T follicular helper cell (primary cell): ENCODE results near the gene SPRN.
"Not testable (repeated sequence)": the region's sequence is repeated elsewhere in the genome, so short reads cannot be mapped to it uniquely, and the experiment has no call there.

Source experiments
- DNase-seq: peaks from one replicate; pipeline ENCODE4 v3.0.0-alpha.2; 2020; ENCODE audit warnings: low read depth

SPRN gene

GRCh38 chr10:133439517-133440461, 15.4 kb upstream of the SPRN start:
- no peak for DNase-seq

- DNase-seq: no peak
Measured at GRCh38 chr10:133438711-133439273, 14.4 kb upstream of the SPRN start.

DNA sequence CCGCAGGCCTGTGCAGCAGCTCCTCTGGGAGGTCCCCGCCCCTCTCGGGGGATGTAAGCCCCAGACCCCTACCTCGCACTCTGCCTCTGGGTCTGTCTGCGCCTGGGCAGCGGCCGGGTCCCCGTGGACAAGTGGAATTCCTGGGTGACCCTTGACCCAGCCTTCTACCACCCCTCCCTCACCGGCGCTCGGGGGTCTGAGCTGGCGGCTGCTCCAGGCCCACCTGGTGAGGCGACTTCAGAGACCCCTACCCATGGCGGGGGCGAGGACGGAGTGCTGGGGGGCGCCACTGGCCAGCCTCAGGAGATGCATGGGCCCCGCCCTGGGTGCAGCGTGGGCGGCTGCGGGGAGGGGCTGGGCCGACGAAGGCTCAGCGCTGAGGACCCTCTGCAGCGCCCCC, 8.4 kb upstream of the SPRN start:
- DNase-seq: not testable (repeated sequence)

DNA sequence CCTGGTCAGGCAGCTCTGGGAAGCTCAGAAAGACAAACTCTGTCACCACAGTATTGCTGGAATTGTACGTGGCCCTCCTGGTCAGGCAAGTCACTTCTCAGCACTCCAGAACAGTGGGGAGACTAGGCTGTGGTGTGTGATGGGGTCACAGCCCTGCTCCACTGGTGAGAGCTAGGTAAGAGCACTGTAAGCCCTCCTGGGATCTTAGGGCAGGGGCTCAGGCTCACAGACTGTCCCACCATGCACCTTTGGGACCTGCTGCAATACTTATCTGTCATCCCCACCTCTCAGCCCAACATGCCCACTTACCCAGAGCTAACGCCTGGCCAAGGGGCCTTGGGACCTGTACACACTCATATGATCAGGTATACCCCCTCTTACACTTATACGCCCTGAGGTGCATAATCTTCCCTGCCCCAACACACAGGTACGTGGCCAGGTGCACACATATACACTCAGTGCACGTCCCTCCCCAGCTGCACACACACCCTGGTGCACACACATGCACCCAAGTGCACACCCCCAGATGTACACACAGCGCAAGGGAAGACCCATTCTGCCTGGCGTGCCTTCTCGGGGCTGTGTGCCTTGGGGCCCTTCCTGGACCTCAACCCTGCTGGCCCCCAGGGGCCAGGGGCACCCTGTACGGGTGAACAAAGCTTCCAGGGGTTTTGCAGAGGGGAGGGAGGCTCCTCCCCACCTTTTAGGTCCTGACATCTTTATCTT, 7.6 kb upstream of the SPRN start:
- not testable (repeated sequence) for DNase-seq

DNA sequence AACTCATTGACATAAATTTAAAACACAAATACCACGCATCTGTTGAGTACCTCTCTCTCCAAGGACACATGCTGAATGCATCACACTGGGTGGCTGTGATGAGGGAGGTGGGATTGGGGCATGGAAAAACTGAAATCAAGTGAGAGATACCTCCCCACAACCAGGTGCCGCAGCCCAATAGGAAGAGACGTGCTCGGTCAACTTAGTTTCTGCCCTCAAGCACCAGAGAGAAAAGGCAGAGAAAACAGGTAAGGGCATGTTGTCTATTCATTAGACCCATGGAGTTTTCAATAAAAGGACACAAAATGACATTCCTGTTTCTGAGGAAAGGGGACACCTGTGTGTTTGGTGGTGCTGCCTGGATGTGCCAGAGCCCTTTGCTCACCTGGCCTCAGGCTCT, 5.1 kb upstream of the SPRN start:
- not testable (repeated sequence) for DNase-seq

DNA sequence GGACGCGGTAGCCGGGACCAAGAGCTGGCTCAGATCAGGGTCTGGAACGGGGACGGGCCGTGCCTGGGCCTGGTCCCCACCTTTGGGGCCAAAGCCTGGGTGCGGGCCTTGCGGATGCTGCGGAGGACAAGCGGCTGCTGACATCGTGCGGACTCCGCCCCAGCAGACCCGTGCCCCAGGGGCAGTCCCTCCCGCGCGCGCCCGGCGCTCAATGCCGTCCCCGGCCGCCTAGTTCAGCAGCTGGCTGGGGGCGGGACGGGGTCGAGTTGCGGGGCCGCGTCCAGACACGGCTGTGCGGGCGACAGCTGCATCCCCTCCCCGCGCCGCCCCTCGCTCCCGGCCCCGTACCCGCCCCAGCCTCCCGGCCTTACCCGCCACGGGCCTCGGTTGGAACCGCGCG, 323 bp downstream of the SPRN start:
- DNase-seq: not testable (repeated sequence)

GRCh38 chr10:133422807-133423771, 1.3 kb downstream of the SPRN start:
- DNase-seq: no peak

- DNase-seq: no peak
Measured at GRCh38 chr10:133422223-133422806, 2.1 kb downstream of the SPRN start.

GRCh38 chr10:133421336-133422222, 2.8 kb downstream of the SPRN start:
- DNase-seq: no peak

GRCh38 chr10:133420579-133420978, 3.8 kb downstream of the SPRN start:
- no peak for DNase-seq

DNA sequence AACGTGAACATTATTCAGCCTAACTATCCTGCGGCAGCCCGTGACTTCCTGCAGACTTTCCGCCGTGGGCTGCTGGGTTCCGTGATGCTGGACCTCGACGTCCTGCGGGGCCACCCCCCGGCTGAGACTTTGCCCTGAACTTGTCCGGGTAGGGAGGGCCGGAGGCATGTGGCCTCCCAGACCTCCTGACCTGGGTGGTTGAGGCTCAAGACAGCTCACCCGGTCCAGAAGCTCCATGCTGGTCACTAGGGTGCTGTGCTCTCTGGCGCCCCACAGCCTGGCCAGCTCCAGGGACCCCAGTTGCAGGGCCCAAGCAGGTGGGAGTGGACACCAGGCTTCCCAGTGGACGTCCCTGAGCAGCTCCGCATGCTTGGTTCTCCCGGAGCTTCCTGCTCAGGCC, 4.4 kb downstream of the SPRN start:
- no peak for DNase-seq

DNA sequence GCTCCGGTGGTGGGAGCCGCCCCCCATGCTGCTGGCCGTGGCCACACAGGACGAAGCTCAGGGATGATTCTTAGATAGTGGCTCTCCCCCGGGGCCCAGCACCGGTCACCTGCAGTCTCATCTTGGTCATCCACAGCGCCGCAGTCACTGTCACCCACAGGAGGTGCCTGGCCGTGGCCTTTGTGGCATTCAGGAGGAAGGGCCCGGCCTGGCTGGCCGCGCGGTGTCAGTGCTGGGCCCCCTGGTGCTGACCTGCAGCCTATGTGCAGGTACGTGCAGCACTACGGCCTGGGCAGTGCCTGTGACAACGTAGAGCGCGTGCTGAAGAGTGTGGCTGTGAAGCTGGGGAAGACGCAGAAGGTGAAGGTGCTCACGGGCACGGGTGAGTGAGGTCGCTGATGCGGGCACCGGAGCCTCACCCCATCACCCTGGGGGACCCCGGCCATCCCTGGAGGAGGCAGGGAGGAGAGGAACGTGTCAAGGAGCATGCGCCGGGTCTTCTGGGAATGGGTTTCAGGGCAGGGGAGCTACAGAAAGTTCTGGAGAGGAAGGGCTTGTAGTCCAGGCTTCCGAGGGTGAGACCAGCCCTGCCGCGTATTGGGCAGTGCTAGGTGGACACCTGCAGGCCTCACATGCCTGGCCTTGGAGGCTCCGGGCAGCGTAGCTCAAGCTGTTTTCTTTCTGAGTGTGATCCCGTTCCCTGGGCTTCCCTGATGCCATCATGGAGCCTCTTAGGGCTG, 5.0 kb downstream of the SPRN start:
- DNase-seq: no peak

DNA sequence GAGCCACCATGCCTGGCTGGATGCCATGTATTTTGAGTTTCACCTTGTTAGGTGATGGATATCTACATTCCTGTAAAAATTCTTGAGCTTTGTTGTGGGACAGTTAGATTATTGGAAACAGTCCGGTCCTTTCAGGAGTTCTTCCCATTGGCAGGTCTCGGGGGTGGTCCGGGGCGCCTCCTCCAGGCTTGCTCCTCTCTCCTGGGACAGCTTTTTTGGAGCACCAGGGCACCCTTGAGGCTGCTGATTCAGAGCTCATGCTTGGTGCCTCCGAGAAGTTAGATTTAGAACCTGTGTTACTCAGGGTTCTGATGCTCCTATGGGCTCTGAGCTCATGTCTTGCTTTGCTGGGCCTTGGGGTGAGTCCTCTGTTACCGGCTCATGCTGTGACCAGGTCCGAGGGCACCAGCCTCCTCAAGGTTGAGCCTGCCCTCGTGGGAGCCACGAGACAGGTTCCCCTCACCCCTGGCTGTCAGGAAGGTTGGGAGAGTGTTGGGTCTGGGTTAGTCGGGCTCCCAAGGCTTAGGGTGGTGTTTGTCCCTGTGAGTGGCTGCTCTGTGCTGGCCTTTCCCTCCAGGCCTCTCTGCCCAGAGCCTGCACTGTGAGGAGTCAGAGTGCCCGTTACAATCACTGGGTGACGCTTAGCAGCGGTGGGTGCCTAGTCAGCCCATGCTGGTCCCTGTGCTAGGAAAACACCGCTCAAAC, 6.0 kb downstream of the SPRN start:
- DNase-seq: no peak

- no peak for DNase-seq
Measured at GRCh38 chr10:133415752-133416151, 8.7 kb downstream of the SPRN start.

DNA sequence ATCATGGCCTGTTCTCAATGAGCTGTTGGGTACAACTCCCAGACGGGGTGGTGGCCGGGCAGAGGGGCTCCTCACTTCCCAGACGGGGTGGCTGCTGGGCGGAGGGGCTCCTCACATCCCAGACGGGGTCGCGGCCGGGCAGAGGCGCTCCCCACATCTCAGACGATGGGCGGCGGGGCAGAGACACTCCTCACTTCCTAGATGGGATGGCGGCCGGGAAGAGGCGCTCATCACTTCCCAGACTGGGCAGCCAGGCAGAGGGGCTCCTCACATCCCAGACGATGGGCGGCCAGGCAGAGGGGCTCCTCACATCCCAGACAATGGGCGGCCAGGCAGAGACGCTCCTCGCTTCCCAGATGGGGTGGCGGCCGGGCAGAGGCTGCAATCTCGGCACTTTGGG, 10.0 kb downstream of the SPRN start:
- DNase-seq: not testable (repeated sequence)

GRCh38 chr10:133412381-133412711, 12.1 kb downstream of the SPRN start:
- DNase-seq: no peak

DNA sequence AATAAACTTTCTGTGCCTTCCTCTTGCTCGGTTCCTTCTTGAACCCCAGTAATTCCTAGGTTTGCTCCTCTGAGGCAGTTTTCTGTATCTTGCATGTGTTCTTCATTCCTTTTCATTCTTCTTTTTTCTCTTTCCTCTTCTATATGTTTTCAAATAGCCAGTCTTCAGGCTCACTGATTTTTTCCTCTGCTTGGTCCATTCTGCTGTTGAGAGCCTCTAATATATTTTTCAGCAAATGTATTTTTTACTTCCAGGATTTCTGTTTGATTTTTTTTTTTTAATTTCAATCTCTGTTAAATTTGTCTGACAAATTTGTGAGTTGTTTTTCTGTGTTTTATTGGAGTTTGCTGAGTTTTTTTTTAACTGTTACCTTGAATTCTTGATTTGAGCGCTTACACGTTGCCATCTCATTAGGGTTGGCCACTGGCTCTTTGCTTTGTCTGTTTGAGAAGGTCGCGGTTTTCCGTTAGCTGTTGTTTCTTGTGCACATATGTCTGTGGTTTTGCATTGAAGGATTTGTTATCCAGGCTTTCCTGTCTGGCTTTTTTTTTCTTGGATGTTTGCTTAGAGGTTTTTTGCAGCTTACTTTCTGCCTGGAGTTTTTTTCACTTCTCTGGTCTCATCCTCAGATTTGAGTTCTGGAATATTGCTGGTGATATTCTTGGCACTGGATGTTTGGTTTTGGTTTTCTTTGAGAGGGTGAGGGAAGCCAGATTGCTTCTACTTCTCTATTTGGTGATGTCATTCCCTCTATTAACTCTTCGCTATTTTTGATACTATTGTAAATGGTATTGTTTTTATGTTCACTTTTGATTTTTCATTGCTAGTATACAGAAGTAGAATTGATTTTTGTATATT, 12.7 kb downstream of the SPRN start:
- DNase-seq: no peak
